ENCODE results near the gene PRICKLE3.
A peak's percentile ranks its signal among the peaks of the same experiment; 100 is the strongest.

Gene PRICKLE3

GRCh38 chrX:49203536-49203935 is 17.4 kb upstream of the PRICKLE3 start:
- no peak for TF ChIP-seq CTCF (IDR thresholded peaks at IDR 0.05; ENCODE audit: low read depth, low read length)
- in situ Hi-C loops (cut with HindIII; ENCODE audit: low sequenced_read_pairs) = no loop called here
- no peak for DNase-seq (ENCODE audit: low read depth, low spot score)
- H3K4me3 ChIP-seq (ENCODE audit: low read depth, low read length) = no peak overlapping the region

GRCh38 chrX:49202022-49202421 is 15.8 kb upstream of the PRICKLE3 start:
- DNase-seq (ENCODE audit: low read depth, low spot score) = no peak
- no peak overlapping the region for H3K4me3 ChIP-seq (ENCODE audit: low read depth, low read length)
- no peak for TF ChIP-seq CTCF (IDR thresholded peaks at IDR 0.05; ENCODE audit: low read depth, low read length)
- in situ Hi-C loops (cut with HindIII; ENCODE audit: low sequenced_read_pairs) = no loop called here

- peak; percentile 84 for DNase-seq (ENCODE audit: low read depth, low spot score)
- in situ Hi-C loops (cut with HindIII; ENCODE audit: low sequenced_read_pairs) = no loop called here
- H3K4me3 ChIP-seq (ENCODE audit: low read depth, low read length) = peak within 1 kb of the TSS; percentile 13
- no peak for TF ChIP-seq CTCF (IDR thresholded peaks at IDR 0.05; ENCODE audit: low read depth, low read length)
Observed at GRCh38 chrX:49199906-49200771, 14.0 kb upstream of the PRICKLE3 start, which contains the start of gene SYP. Gene SYP (minus strand): TSS chrX:49200193. CDS start chrX:49200186, 7 bp downstream.

- no peak for DNase-seq (ENCODE audit: low read depth, low spot score)
- H3K4me3 ChIP-seq (ENCODE audit: low read depth, low read length) = no peak overlapping the region
- TF ChIP-seq CTCF (IDR thresholded peaks at IDR 0.05; ENCODE audit: low read depth, low read length) = no peak
- in situ Hi-C loops (cut with HindIII; ENCODE audit: low sequenced_read_pairs) = no loop called here
Observed at GRCh38 chrX:49199315-49199595, 13.1 kb upstream of the PRICKLE3 start.

- DNase-seq (ENCODE audit: low read depth, low spot score) = no peak
- no peak for TF ChIP-seq CTCF (IDR thresholded peaks at IDR 0.05; ENCODE audit: low read depth, low read length)
- no peak overlapping the region for H3K4me3 ChIP-seq (ENCODE audit: low read depth, low read length)
- in situ Hi-C loops (cut with HindIII; ENCODE audit: low sequenced_read_pairs) = no loop called here
Observed at GRCh38 chrX:49198540-49199314, 12.6 kb upstream of the PRICKLE3 start.

GRCh38 chrX:49197543-49198087 is 11.4 kb upstream of the PRICKLE3 start:
- in situ Hi-C loops (cut with HindIII; ENCODE audit: low sequenced_read_pairs) = no loop called here
- no peak overlapping the region for H3K4me3 ChIP-seq (ENCODE audit: low read depth, low read length)
- DNase-seq (ENCODE audit: low read depth, low spot score) = no peak
- TF ChIP-seq CTCF (IDR thresholded peaks at IDR 0.05; ENCODE audit: low read depth, low read length) = no peak

All from astrocyte of the spinal cord (primary cell).